Femur (tissue), 1 donor: Measurements from ENCODE around the gene BID.
A peak's percentile ranks its signal among the peaks of the same experiment; 100 is the strongest.
"Not testable (repeated sequence)": the region's sequence is repeated elsewhere in the genome, so short reads cannot be mapped to it uniquely, and the experiment has no call there.

ENCODE experiments used
- DNase-seq: peaks from one replicate; pipeline ENCODE4 v3.0.0-alpha.2; 2017

BID gene

GRCh38 chr22:17767233-17768065 lies 6.8 kb downstream of the BID start:
- DNase-seq: no peak

GRCh38 chr22:17764852-17765251 lies 9.4 kb downstream of the BID start:
- not testable (repeated sequence) for DNase-seq

- no peak for DNase-seq
Measured at GRCh38 chr22:17764036-17764435, 10.2 kb downstream of the BID start.

GRCh38 chr22:17763442-17763841 lies 10.8 kb downstream of the BID start:
- not testable (repeated sequence) for DNase-seq

- no peak for DNase-seq
Measured at GRCh38 chr22:17761138-17761488, 13.2 kb downstream of the BID start.

- peak; percentile 15 for DNase-seq
Measured at GRCh38 chr22:17754233-17754925, 19.9 kb downstream of the BID start.

GRCh38 chr22:17753401-17753989 lies 20.8 kb downstream of the BID start:
- peak; percentile 14 for DNase-seq

GRCh38 chr22:17751596-17751995 lies 22.7 kb downstream of the BID start:
- DNase-seq: no peak

- DNase-seq: no peak
Measured at GRCh38 chr22:17749605-17750395, 24.5 kb downstream of the BID start.

- DNase-seq: no peak
Measured at GRCh38 chr22:17748555-17749353, 25.5 kb downstream of the BID start.

- DNase-seq: no peak
Measured at GRCh38 chr22:17746916-17747315, 27.4 kb downstream of the BID start.

- no peak for DNase-seq
Measured at GRCh38 chr22:17744430-17744829, 29.8 kb downstream of the BID start.

GRCh38 chr22:17743661-17744411 lies 30.4 kb downstream of the BID start:
- no peak for DNase-seq

- peak; percentile 74 for DNase-seq
Measured at GRCh38 chr22:17742527-17742902, 31.8 kb downstream of the BID start.

- no peak for DNase-seq
Measured at GRCh38 chr22:17741866-17742526, 32.3 kb downstream of the BID start.

GRCh38 chr22:17739196-17739975 lies 34.9 kb downstream of the BID start:
- no peak for DNase-seq

- DNase-seq: no peak
Measured at GRCh38 chr22:17738386-17739128, 35.7 kb downstream of the BID start.

GRCh38 chr22:17734187-17734586 lies 40.1 kb downstream of the BID start:
- no peak for DNase-seq

- DNase-seq: no peak
Measured at GRCh38 chr22:17733466-17733865, 40.8 kb downstream of the BID start.
